NCI-H510A treated with DMSO at 0.1 percent for 48 hours (cell line): Measurements from ENCODE around the gene CBY1.
A peak's percentile ranks its signal among the peaks of the same experiment; 100 is the strongest.
"Not testable (repeated sequence)": the region's sequence is repeated elsewhere in the genome, so short reads cannot be mapped to it uniquely, and the experiment has no call there.

Experiments used
- DNase-seq: peaks from one replicate; lab custom pipeline; 2025; lab: John Stamatoyannopoulos, UW

The CBY1 gene

DNA sequence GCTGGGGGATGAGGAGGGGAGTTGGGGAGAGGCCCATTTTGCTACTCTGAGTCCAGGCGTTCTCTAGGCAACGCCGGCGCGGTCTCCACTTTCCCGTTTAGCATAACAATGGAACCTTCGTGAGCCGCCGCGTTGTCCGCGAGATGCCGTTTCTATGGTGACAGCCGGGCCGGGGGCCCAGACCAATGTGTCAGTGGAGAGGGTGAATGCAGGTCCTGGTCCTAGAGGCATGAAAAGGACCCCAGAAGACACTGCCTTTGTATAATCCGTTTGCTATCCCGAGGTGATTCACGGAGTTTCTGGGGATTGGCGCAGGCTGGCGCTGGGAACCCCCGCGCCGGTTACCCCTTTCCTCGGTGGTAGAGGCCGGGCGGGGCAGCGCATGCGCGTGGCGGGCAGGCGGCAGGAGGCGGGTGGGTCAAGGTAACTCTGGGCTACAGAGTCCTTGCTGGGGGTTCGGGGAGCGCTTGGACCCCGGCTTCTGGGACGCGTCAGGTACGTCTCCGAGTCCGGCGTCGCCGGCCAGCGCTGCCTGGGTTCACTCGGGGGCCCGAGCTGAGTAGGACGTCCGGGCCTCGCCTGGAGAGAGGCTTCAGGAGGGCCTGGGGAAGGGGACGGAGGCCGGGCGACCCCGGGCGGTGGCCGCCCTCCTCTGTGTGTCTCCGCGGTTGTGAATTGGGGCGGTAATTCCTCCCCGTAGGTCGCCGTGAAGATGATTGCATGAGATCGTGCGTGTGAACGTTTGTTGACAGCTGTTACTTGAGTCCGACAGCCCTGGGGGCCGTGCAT, at the start of gene CBY1, which contains the start of gene FAM227A:
TSS of gene CBY1 (plus strand) at position 383 of the 789 bp plus-strand sequence. CDS start 11,417 bp downstream, outside the sequence.
TSS of gene FAM227A (minus strand) at position 137 of the 789 bp plus-strand sequence. CDS start 6,224 bp downstream, outside the sequence.
- DNase-seq: peak; percentile 80

DNA sequence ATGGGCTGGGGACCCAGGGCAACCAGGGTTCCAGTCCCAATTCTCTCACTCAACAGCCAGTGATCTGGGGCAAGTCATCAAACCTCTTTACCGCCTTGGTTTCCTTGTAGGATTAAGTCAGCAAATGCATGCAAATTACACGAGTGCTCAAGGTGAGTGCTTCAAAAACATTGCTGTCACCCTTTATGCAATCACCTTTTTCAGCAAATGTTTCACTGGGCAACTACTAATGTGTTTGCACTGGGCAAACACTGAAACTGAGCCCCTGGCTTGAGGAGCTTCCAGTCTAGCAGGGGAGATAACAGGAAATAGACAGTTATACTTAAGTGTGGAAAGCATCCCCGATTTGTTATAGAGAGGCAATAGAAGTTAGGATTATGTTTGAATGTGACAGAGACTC, 48.8 kb upstream of the CBY1 start:
- no peak for DNase-seq

GRCh38 chr22:38608992-38609750, 47.3 kb upstream of the CBY1 start:
- no peak for DNase-seq

DNA sequence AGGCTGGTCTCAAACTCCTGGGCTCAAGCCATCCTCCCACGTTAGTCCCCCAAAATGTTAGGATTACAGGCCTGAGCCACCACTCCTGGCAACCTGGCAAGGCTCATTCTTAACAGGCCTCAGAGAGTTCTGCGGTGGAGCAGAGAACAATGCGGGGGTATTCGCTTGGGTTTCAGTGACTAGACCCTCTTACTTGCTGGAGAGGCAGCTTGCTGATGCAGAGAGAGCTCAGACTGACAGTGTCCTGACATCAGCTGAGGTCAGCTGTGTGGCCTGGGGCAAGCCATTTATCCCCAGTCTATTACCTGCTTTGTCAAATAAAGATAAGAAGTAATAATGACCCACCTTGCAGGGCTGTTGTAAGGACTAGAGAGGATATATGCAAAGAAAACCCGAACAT, 46.2 kb upstream of the CBY1 start:
- no peak for DNase-seq

DNA sequence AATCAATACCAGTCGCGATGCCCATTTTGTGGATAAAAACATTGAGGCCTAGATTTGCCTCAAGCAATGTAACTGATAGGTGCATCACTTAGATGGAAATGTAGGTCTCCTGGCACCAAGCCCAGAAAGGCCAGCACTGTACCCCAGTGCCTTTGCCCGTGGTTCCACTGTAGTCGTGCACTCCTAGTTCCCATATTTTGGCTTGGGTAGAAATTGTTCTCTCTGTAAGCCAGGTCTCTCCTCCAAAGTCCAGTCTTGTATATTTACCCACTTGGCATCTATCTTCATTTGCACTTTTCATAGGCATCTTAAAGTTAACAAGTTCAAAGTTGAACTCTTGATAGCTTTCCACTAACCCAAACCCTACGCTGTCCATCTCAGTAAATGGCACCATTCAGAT, 44.9 kb upstream of the CBY1 start:
- DNase-seq: no peak

GRCh38 chr22:38612217-38613006, 44.0 kb upstream of the CBY1 start:
- DNase-seq: no peak

DNA sequence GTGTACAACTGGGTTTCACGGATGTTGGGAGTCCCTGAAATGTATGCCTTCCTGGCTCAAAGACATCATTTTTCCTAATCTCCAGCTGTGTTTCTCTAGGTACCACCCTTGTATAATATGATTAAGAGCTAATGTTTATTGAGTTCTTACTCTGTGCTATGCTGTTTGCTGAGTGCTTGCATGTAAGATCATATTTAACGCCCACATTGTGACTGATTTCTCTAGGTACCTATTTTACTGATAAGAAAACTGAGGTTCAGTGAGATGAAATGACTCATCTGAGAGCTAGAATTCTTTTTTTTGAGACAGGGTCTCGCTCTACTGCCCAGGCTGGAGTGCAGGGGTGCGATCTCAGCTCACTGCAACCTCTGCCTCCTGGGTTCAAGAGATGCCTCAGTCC, 42.9 kb upstream of the CBY1 start:
- no peak for DNase-seq

- no peak for DNase-seq
Observed at GRCh38 chr22:38614332-38615063, 41.9 kb upstream of the CBY1 start.

DNA sequence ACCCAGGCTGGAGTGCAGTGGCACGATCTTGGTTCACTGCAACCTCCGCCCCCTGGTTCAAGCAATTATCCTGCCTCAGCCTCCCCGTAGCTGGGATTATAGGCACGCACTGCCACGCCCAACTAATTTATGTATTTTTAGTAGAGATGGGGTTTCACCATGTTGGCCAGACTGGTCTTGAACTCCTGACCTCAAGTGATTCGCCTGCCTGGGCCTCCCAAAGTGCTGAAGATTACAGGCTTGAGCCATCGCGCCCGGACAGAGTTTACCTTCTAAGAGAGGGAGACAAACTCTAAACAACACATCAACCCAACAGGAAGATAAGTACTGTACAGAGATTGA, 41.4 kb upstream of the CBY1 start:
- DNase-seq: not testable (repeated sequence)

DNA sequence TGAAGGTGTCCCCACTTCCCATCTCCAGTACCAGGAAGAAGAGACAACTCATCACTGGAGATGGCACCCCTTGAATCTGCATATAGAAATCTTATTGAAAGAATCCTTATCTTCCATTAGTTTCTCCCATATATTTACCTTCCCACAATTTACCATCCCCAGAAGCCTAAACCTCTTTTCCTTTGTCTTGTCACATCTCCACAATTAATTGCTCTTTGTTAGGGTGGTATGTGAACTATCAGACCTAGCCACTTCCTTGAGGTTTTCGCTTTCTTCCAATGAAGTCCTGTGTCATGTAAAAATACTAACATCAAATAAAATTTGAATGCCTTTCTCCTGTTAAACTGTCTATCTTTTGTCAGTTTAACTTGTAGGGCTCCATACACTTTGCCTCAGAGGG, 38.2 kb upstream of the CBY1 start:
- no peak for DNase-seq

DNA sequence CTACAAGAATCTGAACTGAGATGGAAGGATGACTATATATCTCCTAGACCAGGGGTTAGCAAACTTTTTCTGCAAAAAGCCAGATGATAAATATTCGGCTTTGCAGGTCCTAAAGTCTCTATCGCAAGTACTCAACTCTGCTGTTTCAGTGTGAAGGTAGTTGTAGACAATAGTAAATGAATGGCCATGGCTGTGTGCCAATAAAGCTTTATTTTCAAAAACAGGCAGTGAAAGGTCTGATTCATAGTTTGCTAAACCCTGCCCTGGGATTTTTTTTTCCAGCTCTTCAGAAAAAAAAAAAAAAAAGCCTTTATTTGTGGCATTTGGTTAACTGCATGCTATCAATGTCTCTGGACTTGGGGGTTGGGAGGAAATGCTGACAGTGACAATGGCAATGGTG, 37.8 kb upstream of the CBY1 start:
- no peak for DNase-seq

- DNase-seq: no peak
Observed at GRCh38 chr22:38623351-38623750, 33.1 kb upstream of the CBY1 start.

DNA sequence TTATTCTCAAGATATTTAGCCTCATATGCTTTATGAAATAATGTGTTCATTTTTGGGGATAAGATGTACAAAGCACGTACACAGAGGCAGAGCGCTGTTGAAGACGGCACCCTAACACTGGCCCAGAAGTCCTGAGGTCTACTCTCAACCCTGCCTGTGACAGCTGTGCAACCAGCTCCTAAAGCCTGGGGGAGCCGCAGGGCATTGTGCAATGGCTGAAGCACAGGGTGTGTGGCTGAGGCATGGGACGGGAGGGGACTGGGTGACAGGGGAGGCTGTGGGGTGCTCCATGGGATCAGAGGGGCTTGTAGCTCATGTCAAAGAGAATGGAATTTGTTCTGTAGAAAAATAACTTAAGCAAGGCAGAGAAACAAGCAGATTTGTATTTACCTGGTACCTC, 28.0 kb upstream of the CBY1 start:
- no peak for DNase-seq

GRCh38 chr22:38629108-38629507, 27.3 kb upstream of the CBY1 start:
- DNase-seq: no peak

DNA sequence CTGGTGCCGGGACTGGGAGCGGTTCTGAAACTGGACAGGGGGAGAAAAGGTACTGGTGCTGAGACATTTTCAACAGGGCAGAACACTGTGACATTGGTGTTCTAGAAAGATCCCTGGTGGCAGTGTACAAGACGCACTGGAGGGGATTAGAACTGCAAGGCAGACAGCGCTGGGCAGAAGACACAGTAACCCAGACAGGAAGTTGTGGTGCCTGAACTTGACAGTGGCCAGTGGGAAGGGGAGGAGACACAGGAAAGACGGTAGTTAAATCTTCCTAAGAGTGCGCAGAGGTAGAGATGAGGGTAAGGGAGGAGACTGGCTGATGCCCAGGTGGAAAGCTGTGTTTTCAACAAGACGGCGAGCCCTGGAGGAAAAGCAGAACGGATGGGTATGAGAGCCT, 24.7 kb upstream of the CBY1 start:
- no peak for DNase-seq

DNA sequence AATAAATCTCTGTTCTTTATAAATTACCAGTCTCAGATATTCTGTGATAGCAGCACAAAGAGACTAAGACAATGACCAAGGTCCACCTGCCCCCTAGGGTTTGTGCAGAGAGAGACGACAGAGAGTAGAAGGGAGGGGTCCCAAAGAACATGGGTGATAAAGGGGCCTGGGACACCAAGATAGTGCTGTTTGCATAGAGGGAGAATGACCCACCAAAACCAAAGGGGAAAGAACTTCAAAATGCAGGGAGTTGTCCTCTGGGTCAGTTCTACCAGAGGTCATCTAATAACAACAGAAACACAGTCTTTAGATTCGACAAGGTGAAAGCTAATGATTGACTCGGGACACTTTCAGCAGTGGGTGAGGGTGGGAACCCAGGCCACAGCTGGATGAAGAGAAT, 23.9 kb upstream of the CBY1 start:
- no peak for DNase-seq

GRCh38 chr22:38638216-38638615, 18.2 kb upstream of the CBY1 start:
- DNase-seq: no peak

- DNase-seq: no peak
Observed at GRCh38 chr22:38638728-38639127, 17.7 kb upstream of the CBY1 start.

GRCh38 chr22:38641476-38642040, 14.9 kb upstream of the CBY1 start:
- DNase-seq: no peak

DNA sequence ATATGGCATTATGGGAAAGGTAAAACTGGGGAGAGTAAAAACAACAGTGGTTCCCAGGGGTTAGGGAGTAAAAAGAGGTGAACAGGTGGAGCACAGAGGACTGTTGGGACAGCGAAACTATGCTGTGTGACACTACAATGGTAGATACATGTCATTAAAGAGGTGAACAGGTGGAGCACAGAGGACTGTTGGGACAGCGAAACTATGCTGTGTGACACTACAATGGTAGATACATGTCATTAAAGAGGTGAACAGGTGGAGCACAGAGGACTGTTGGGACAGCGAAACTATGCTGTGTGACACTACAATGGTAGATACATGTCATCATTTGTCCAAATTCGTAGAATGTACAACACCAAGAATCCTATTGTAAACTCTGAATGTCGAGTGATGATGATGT, 12.2 kb upstream of the CBY1 start:
- not testable (repeated sequence) for DNase-seq

DNA sequence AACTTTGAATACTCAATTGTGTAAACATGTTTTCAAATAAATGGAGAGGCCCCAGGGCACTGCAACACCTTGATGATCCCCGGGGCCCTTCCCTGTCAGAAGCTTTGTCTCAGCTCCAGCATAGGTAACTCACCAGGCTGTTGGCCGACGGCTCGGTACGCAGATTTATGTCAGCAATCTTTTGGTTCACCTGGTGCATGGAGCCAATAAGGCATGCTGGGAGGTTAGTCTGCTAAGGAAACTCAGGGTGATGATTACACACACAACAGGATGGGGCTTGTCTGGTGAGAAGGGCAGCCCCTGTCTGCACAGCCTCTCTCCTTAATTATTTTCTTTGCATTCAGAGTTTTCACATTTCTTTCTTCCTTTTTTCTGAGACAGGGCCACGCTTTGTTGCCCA, 11.0 kb upstream of the CBY1 start:
- no peak for DNase-seq
